Loucy (cell line): Measurements from ENCODE around the gene BTBD9.
A peak's percentile ranks its signal among the peaks of the same experiment; 100 is the strongest.

Experiments used
- H2AFZ ChIP-seq: fragments of 200-600 bp; sonication (generic); 2 replicates; pipeline ENCODE4 v1.6.0; 2016; ENCODE audit warnings: antibody characterized with exemption, mild to moderate bottlenecking, low read length, moderate library complexity
- H3F3A ChIP-seq: fragments of 200-600 bp; 2 replicates; pipeline ENCODE4 v1.6.0; 2016; ENCODE audit warnings: antibody characterized with exemption, low read depth, mild to moderate bottlenecking
- H3K27me3 ChIP-seq: fragments of 200-600 bp; sonication (generic); 2 replicates; pipeline ENCODE4 v1.6.1; 2014; ENCODE audit warnings: low read length, mild to moderate bottlenecking; ENCODE audit not compliant: insufficient read depth, poor library complexity, severe bottlenecking
- H3K36me3 ChIP-seq: fragments of 200-600 bp; sonication (generic); 2 replicates; pipeline ENCODE4 v1.6.1; 2016; ENCODE audit warnings: low read length; ENCODE audit not compliant: insufficient read depth
- H3K4me1 ChIP-seq: fragments of 200-600 bp; sonication (generic); 2 replicates; pipeline ENCODE4 v1.5.1; 2014; ENCODE audit warnings: low read length, mild to moderate bottlenecking; ENCODE audit not compliant: insufficient read depth, poor library complexity, severe bottlenecking
- H3K4me2 ChIP-seq: fragments of 200-600 bp; sonication (generic); 2 replicates; pipeline ENCODE4 v1.6.0; 2014; ENCODE audit warnings: antibody characterized with exemption, low read length, low read depth, mild to moderate bottlenecking; ENCODE audit not compliant: poor library complexity, severe bottlenecking
- H3K4me3 ChIP-seq: fragments of 200-600 bp; sonication (generic); 2 replicates; pipeline ENCODE4 v1.5.1; 2014; ENCODE audit warnings: low read length, mild to moderate bottlenecking, mixed read lengths; ENCODE audit not compliant: poor library complexity, severe bottlenecking
- H3K79me2 ChIP-seq: fragments of 200-600 bp; sonication (generic); 2 replicates; pipeline ENCODE4 v1.6.1; 2014; ENCODE audit warnings: low read length; ENCODE audit not compliant: insufficient read depth
- H3K9ac ChIP-seq: fragments of 200-600 bp; sonication (generic); 2 replicates; pipeline ENCODE4 v1.6.0; 2014; ENCODE audit warnings: mild to moderate bottlenecking, low read depth, low read length, moderate library complexity; ENCODE audit not compliant: poor library complexity, severe bottlenecking
- H3K9me2 ChIP-seq: fragments of 200-600 bp; sonication (generic); replicated peaks from 2 replicates; pipeline ENCODE4 v1.6.1; 2016; ENCODE audit warnings: low read depth, low read length, mixed read lengths
- H3K9me3 ChIP-seq: fragments of 200-600 bp; sonication (generic); 2 replicates; pipeline ENCODE4 v1.6.1; 2014; ENCODE audit warnings: mild to moderate bottlenecking, antibody characterized with exemption, low read length, low read depth; ENCODE audit not compliant: insufficient read depth
- H4K20me1 ChIP-seq: fragments of 200-600 bp; sonication (generic); 2 replicates; pipeline ENCODE4 v1.6.0; 2014; ENCODE audit warnings: antibody characterized with exemption, low read length, mild to moderate bottlenecking; ENCODE audit not compliant: insufficient read depth, poor library complexity, severe bottlenecking
- EZH2phosphoT487 ChIP-seq: fragments of 200-600 bp; IDR thresholded peaks from 2 replicates; pipeline ENCODE4 v1.6.1; 2018; ENCODE audit warnings: antibody characterized with exemption, mild to moderate bottlenecking, moderate library complexity, borderline replicate concordance
- TF ChIP-seq, protein P1 (sequence below): fragments of 200-600 bp; sonication (generic); conservative IDR thresholded peaks from 2 replicates; pipeline ENCODE4 v1.5.1; 2014; ENCODE audit warnings: mild to moderate bottlenecking, antibody characterized with exemption, low read length

The BTBD9 gene

DNA sequence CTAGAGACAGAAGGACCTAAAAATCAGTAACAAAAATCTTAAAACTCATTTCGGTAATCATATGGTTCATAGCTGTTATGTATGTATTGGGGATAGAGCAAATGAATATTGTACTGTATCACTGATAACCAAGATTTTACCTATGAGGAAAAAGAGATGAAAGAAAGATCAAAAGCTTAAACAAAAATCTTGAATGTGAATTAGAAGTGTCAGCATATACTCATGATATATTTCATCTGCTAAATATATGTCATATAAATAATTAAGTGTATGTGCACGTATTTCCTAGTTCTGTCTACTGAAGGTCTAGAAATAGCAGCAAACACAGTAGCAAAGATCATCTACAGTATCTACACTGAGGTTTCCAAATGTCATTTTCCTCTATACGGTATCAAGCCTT, 299.8 kb downstream of the BTBD9 start:
- H2AFZ ChIP-seq, result no peak overlapping the region
- H4K20me1 ChIP-seq, result no peaks in the 10 kb centered on the region
- TF ChIP-seq, protein P1, sequence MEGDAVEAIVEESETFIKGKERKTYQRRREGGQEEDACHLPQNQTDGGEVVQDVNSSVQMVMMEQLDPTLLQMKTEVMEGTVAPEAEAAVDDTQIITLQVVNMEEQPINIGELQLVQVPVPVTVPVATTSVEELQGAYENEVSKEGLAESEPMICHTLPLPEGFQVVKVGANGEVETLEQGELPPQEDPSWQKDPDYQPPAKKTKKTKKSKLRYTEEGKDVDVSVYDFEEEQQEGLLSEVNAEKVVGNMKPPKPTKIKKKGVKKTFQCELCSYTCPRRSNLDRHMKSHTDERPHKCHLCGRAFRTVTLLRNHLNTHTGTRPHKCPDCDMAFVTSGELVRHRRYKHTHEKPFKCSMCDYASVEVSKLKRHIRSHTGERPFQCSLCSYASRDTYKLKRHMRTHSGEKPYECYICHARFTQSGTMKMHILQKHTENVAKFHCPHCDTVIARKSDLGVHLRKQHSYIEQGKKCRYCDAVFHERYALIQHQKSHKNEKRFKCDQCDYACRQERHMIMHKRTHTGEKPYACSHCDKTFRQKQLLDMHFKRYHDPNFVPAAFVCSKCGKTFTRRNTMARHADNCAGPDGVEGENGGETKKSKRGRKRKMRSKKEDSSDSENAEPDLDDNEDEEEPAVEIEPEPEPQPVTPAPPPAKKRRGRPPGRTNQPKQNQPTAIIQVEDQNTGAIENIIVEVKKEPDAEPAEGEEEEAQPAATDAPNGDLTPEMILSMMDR, result no peak
- TF ChIP-seq EZH2phosphoT487, result no peak
- H3K4me1 ChIP-seq, result peaks cover 15% of the 10 kb centered on the region
- H3K4me3 ChIP-seq, result no peak overlapping the region
- no peaks in the 10 kb centered on the region for H3K79me2 ChIP-seq
- H3K4me2 ChIP-seq, result no peak overlapping the region
- H3K27me3 ChIP-seq, result no peaks in the 10 kb centered on the region
- H3K9me3 ChIP-seq, result no peaks in the 10 kb centered on the region
- no peaks in the 10 kb centered on the region for H3F3A ChIP-seq
- no peaks in the 10 kb centered on the region for H3K9me2 ChIP-seq
- H3K36me3 ChIP-seq, result no peaks in the 10 kb centered on the region
- H3K9ac ChIP-seq, result no peak overlapping the region

DNA sequence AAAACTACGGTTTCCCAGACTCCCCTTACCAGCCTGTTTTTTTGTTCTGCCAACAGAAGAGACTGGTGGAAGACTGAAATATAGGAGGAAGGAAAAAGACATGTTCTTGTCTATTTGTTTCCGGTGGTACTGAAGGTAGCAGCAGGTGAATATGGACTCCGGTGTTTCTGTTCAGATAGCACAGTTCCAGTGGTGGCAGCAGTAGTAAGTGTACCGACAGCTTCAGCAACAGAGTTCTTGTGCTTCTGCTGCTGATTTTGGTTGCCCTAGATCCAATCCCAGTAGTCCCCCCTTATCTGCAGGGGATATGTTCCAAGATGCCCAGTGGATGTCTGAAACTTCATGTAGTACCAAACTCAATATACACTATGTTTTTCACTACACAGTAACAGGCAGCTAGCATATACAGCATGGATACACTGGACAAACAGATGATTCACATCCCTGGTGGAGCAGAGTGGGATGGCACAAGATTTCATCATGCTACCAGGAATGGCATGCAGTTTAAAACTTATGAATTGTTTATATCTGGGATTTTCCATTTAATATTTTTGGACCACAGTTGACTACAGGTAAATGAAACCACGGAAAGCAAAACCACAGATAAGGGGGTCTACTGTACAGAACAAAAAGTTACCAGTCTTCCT, 301.8 kb downstream of the BTBD9 start:
- H3K4me2 ChIP-seq, result no peak overlapping the region
- TF ChIP-seq, protein P1, result no peak
- TF ChIP-seq EZH2phosphoT487, result no peak
- no peak overlapping the region for H2AFZ ChIP-seq
- no peaks in the 10 kb centered on the region for H3K79me2 ChIP-seq
- no peaks in the 10 kb centered on the region for H3K9me2 ChIP-seq
- H4K20me1 ChIP-seq, result no peaks in the 10 kb centered on the region
- H3K27me3 ChIP-seq, result no peaks in the 10 kb centered on the region
- H3K36me3 ChIP-seq, result no peaks in the 10 kb centered on the region
- H3F3A ChIP-seq, result no peaks in the 10 kb centered on the region
- no peak overlapping the region for H3K4me3 ChIP-seq
- peaks cover 7% of the 10 kb centered on the region; the same call in 1 of the 2 replicates for H3K9me3 ChIP-seq
- H3K9ac ChIP-seq, result no peak overlapping the region
- peaks cover 15% of the 10 kb centered on the region for H3K4me1 ChIP-seq

DNA sequence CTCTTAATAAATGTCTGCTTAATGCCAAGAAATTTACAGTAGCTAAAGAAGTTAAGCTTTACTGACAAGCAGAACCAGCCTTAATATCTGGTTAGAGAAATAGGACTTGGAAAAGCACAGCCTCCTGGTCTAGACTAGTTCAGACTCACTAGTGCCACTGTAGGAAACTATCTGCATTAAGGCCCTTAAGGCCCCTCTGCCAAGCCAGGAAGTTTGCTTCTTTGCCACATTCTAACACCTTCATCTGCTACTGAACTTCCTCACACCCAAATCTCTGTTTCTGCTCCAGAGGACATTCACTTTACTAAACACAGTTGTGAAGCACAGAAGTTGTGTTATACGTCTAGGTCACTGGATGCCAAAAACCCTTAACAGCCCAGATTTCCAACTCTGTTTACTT, 302.8 kb downstream of the BTBD9 start:
- H3K9me3 ChIP-seq, result peaks cover 7% of the 10 kb centered on the region; the same call in 1 of the 2 replicates
- no peaks in the 10 kb centered on the region for H3F3A ChIP-seq
- peaks cover 15% of the 10 kb centered on the region for H3K4me1 ChIP-seq
- no peak overlapping the region for H3K4me3 ChIP-seq
- H3K79me2 ChIP-seq, result no peaks in the 10 kb centered on the region
- H3K9me2 ChIP-seq, result no peaks in the 10 kb centered on the region
- H3K36me3 ChIP-seq, result no peaks in the 10 kb centered on the region
- H2AFZ ChIP-seq, result no peak overlapping the region
- no peaks in the 10 kb centered on the region for H3K27me3 ChIP-seq
- H4K20me1 ChIP-seq, result no peaks in the 10 kb centered on the region
- no peak overlapping the region for H3K4me2 ChIP-seq
- TF ChIP-seq, protein P1, result peak; percentile 19; the same call in 1 of the 2 replicates
- TF ChIP-seq EZH2phosphoT487, result no peak
- no peak overlapping the region for H3K9ac ChIP-seq
